ENCODE data around the gene AMFR.
"Not testable (repeated sequence)": the region's sequence is repeated elsewhere in the genome, so short reads cannot be mapped to it uniquely, and the experiment has no call there.

Gene AMFR

DNA sequence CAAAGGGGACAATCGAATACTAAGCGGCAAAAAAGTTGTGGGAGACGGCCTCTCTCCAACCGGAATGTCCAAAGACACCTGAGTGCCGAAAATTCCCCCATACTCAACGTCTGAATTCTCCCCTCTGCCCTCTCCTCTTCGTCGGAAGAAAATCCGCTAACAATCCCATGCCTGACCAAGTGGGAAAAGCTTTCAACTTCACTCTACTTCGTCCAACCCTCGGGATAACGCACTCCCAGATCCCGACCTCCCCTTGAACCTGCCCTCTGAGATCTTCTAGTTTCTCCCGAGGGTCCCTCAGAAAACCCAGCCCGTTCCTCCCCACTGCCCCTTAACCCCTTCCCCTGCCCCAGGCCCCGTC is 961 bp downstream of the AMFR start:
- peak in 5 of 51 donors; percentile 24 to 61 (median 39) for DNase-seq

DNA sequence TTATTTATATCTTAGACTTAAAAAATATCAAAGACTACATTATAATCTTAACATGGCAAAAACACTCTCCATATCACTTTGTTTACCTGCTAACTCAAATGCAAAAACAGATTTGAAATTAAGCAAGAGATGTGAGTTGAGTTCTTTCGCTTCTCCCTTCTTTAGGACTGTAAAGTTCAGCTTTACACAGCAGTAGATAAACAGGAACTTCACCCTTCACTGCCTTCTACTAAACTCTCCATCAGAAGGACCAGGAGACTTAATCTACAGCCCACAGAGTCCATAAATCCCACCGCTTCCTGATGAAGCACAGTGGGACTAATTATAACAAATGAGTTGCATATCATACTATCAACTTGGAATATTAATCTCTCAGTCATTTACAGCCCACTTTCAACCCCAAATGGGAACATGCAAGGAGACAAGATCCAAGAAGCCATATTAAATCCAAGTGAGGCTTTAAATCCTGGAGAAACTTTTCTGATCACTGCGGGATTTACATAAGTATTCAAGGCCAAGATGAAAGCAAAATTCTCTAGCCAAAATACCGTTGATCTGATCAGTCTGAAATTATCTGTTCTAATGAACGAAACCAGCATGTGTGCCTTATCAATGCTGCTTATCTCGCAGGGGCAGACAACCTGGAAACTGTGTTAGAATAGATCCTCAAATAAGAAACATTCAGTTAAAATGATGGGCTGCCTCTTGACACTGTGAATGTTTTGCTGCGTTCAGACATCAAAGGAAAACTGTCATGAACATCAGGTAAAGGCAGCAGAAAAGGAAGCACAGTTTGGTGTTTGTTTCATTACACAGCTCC is 1.6 kb downstream of the AMFR start:
- peak in 1 of 51 donors; percentile 58 for DNase-seq

DNA sequence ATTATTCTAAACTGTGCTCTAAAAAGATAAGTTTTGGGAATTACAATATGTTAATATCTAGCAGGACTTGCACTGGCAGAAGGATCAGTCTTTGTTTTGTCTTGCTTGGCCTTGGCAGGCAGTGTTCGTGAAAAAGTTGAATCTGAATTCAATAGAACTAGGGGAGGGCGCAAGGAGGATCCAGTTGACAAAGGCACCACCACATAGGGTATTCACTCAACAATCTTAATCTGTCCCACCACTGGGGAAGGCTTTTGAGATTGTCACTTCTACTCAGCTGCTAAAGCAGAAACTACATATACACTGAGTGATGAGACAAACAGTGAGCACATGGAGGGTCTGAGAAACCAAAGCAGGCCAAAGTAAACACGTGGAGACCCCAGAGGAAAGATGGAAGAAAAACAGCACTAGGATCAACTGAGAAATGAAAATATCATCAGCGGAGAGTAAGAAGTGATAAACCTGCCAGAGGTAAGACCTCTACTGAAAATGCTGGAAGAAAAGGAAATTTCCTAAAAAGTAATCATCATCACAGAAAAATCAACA is 2.4 kb downstream of the AMFR start:
- no peak for DNase-seq

DNA sequence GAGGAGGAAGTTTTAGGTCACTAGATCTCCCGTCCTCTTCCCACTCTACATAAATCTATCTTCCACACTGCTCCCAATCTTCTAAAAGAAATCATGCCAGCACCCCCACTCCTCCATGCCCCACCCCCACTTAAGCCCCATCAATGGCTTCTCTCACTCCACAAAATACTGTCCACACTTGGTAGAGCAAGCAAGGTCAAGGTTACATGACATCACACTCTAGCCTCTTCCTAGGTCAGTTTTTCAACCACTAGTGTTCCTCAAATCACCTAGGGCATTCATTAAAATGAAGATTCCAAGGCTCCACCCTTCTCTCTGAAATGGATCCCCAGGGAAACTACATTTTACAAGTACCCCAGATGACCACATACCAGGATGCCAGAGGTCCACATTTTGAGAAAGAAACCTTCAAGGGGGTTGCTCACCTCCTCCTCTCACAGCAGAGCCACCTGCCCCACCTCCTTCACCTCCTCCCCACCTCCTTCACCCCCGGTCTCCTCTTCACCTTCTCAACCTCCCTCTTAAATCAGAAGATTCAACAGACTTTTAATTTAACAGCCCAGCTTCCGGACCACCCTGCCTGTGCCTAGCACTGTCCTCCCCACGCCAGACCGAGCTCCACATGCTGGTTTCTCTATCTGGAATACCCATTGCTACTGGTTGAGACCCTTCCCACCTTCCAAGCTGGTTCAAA is 3.2 kb downstream of the AMFR start:
- DNase-seq: no peak

DNA sequence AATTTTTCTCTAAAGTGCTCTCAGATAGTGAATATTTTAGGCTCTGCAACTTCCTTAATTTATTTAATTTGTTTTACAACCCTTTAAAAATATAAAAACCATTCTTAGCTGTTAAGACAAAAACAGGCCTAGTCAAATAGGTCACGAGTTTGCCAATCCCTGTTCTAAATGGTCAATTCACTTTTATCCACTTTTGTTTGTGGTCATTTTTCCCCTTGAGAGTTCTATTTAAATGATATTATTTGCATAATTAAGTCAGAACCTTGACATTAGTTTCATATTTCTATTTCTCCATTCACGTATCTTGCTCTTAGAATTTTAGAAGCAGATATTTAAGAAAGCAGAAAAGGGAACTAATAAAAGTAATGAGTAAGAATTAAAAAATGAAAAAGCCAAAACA is 4.0 kb downstream of the AMFR start:
- DNase-seq: no peak

DNA sequence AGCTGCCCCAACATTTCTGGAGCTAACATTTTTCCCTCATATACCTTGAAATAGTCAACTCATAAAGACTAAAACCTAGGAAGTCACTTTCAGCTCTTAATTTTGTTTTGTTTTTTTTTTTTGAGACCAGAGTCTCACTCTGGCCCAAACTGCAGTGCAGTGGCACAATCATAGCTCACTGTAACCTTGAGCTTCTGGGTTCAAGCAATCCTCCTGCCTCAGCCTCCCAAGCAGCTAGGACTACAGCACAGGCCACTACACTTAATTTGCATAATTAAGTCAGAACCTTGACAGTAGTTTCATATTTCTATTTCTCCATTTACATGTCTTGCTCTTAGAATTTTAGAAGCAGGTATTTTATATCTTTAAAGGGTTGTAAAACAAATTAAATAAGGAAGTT is 4.7 kb downstream of the AMFR start:
- DNase-seq: no peak

DNA sequence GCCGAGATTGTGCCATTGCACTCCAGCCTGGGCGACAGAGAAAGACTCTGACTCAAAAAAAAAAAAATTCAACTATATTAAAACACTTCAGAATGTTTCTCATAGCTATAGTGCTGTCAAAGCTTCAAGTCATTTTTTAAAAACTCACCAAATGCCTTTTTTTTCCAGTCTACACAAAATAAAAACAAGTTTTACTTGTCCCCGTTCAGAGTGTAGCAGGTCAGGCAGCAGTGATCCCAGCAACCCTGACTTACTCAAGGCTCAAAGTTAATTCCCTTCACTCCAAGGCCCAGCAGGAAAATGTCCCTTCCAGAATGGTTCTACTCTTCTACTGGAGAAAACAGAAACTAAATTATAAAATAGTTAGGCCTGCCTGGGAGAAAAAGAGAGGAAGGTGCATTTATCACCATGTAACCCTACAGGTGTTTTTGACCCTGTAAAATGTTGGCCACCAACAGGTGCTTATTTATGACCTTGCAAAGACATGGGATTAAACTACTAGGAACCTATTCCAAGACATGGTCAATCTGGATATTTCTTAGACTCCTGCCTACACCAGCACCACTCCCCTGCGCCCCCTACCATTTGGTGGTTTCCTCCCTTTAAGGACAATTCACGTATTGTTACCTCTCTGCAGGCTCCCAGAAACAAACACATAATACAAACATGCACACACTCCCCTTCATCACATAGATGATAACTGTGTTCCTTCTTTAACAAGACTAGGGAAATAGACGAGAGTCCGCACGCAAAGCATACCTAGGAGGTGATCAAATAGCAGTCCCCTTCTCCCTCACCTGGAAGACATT is 5.4 kb downstream of the AMFR start:
- DNase-seq: no peak

DNA sequence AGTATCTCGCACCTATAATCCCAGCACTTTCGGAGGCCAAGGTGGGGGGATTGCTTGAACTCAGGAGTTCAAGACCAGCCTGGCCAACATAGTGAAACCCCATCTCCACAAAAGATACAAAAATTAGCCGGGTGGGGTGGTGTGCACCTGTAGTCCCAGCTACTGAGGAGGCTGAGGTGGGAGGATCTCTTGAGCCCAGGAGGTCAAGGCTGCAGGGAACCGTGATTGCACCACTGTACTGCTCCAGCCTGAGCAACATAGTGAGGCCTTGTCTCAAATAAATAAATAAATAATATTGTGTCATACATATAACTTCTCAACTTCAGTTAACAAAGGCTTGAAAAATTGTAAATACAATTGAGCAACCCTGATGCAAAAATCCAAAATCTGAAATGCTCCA is 8.2 kb downstream of the AMFR start:
- DNase-seq: no peak

DNA sequence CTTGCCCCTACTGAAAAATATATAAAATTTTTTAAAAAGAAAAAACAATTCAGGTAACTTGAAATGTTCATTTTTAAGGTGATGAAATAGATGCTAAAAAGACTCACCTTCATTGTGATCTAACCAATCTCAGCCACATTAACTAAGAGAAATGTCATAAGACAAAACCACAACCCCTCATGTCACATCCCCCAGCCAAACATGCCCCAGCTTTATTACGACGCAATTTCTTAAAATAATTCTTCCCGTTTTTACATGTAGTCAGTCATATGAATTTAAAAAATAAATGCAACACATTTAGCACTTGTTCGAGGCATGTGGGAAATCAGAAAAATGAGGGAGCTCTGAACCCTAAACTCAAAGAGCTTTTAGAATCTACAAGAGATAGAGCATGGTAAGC is 9.5 kb downstream of the AMFR start:
- no peak for DNase-seq

DNA sequence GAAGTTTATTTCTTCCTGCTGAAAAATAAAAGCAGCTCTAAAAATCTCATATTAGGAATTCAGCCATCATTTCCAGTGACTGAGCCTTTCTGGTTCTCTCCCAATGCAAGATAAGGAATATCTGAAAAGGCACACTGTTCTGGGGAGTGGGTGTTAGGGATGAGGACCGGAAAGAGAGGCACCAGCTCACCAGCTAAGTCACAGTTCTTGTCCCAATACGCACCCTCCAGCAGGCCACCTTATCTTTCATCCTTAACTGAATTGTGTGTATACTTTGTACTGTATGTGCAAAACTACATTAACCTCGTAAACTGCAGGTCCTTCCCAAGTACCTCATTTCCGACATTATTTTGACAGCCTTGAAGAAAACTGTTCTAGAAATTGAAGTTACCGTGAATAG is 11.0 kb downstream of the AMFR start:
- DNase-seq: no peak

DNA sequence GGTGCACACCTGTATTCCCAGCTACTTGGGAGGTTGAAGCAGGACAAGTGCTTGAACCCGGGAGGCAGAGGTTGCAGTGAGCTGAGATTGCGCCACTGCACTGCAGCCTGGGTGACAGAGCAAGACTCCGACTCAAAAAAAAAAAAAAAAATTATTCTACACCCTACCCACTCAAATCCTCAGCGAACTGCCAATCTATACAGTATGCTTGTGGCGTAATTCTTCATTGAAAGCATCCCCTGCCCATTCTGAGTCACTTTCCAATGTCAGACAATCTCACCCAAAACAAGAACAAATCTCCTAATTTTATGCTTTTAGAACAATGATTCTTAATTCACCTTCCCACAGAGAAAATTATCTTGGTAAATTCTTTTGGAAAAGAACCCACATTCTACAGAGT is 12.0 kb downstream of the AMFR start:
- DNase-seq: no peak

DNA sequence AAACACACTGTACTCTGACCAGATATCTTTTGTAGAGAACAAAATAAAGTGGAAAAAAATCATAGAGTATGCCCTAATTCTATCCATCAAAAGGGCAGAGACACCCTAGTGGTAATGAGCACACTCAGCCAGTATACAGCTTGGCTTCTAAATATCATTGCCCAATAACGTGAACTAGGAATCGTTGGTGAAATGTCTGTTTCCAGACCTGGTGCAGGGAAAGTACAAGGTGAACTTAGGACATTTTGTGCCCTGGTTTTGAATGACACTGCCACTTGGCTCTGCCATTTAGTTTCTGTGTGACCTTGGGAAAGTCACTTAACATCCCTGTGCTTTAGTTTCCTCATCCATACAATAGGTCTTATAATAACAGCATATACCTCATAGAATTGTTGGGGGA is 13.7 kb downstream of the AMFR start:
- no peak for DNase-seq

DNA sequence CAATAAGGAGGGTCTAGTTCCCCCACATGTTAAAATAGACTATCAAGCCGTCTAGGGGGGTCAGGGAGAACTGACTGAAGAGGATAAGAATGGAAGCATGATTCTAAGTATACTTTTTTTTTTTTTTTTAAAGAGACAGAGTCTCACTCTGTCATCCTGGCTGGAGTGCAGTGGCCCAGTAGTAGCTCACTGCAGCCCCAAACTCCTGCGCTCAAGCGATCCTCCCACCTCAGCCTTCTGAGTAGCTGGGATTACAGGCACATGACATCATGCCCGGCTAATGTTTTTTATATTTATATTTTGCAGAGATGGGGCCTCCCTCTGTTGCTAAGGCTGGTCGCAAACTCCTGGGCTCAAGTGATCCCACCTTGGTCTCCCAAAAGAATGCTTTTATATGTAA is 14.2 kb downstream of the AMFR start:
- DNase-seq: no peak

DNA sequence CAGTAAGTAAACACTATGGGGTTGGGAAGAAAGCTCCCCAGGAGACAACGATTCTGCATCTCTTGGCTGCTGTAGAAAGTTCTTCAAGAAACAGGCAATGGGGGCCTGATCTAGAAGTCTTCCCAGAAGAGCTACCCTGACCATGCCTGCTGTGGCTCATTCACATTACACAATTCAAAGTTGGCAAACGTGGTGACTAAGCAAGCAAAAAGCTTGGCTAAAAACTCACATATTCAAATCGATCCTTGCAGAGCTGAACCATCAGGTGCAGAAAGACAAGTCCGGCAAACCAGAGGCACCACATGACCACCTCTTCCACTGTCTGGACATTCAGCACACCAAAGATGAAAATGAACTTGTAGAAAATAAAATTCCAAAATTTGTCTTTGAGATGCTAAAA is 16.1 kb downstream of the AMFR start:
- no peak for DNase-seq

DNA sequence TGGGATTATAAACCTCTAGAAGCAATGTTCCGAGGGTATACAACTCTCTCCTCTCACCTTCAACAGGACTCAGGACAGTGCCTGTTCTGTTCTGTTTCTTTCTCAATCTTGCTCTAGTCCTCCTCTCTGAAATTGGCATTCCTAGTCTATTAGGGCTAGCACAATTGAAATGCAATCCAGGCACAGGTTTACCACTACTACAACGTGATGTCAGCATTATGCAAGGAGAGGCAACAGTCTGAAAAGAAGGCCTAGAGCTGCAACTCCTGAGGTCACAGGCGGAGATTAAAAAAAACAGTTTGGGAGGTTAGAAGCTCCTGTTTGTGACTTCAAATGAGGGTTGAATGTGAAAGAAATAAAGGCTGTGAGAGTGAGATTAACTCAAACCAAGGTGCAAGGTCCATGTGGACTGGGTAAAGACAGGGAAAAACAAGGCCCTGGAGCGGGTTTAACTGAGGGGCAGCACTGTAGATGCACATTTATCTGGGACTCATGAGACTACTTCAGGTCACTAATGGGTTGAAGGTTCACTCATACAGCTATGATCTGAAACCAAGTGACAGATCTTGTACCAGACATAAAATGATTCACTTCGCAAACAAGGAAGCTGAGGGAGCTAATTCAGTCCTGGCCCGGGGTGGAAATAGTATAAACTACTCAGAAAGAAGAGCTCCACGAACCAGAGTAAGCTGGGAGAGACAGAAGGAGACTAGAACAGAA is 16.8 kb downstream of the AMFR start:
- no peak for DNase-seq

DNA sequence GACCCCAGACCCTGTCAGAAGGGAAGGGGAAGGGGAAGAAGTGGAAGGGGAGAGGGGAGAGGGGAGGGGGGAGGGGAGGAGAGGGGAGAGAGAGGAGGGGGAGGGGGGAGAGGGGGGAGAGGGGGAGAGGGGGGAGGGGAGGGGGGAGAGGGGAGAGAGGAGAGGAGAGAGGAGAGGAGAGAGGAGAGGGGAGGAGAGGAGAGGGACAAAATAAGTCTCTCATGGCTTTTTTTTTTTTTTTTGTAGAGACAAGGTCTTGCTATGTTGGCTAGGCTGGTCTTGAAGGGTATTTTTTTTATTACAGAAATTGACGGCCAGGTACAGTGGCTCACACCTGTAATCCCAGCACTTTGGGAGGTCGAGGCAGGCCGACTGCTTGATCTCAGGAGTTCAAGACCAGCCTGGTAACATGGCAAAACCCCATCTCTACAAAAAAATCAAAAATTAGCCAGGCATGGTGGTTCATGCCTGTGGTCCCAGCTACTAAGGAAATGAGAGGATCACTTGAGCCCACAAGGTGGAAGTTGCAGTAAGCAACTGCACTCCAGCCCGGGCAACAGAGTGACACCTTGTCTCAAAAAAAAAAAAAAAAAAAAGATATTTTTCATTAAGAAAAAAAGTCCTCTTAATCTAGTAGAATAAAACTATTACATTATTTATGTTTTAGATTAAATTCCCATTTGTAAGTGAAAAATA is 19.2 kb downstream of the AMFR start:
- no peak for DNase-seq

DNA sequence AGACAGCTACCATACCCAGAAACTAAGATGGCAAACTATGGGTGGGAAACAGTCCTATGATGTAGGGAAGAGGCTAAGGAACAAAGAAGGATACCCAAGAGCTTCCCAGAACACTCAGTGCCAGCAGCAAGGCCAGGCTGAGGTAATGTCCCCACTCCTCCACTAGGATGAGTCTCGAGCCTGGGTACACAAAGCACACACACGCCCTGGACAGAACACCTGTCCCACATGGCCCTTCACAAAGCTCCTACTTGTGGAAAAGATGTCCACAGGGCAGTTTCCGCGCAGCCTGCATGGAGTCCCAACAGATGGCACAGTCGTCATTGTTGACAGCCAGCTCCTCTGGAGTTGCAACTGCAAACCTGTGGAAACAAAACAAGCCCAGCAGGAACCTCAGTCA is 23.9 kb downstream of the AMFR start:
- DNase-seq: no peak

DNA sequence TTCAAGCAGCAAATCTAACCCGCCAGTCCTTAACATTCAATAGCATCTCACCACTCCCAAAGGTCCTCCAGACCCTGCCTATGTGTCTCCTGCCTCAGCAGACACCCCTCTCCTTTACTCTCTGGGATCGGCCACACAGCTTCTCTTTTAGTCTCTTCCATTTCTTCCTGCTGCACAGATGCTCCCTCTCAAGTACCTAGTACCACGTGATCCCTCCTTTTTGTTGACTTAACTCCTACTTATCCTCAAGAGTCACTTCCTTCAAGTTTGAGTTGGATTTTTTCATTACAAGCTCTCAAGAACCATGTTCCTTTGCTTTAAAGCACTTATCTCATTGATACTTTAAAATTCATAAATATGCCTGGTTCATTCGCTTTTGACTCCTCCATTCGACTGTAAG is 24.9 kb downstream of the AMFR start:
- DNase-seq: no peak

DNA sequence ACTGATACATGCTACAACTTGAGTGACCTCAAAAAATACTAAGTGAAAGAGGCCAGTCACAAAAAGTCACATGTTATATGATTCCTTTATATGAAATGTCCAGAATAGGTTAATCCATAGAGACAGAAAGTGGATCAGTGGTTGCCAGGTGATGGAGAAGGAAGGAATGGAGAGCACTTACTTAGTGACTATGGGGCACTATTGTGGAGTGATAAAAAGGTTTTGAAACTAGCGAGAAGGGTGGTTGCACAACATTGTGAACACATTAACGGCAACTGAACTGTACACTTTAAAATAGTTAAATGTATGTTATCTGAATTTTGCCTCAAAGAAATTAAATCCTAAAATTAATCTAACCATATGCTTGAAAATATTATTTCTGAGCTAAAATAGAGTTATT is 25.9 kb downstream of the AMFR start:
- no peak for DNase-seq

DNA sequence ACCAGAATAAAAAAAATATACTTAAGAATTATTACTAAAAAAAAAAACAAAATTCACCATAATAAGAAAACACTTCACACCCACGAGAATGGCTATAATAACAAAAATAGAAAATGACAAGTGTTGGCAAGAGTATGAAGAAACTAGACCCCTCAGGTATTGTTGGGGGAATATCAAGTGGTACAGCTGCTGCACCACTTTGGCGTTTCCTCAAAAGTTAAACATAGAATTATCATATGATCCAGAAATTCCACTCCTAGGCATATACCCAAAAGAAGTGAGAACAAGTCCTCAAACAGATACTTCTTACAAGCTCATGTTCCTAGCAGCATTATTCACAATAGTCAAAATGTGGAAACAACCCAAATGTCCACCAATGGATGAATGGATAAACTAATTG is 26.3 kb downstream of the AMFR start:
- no peak for DNase-seq

DNA sequence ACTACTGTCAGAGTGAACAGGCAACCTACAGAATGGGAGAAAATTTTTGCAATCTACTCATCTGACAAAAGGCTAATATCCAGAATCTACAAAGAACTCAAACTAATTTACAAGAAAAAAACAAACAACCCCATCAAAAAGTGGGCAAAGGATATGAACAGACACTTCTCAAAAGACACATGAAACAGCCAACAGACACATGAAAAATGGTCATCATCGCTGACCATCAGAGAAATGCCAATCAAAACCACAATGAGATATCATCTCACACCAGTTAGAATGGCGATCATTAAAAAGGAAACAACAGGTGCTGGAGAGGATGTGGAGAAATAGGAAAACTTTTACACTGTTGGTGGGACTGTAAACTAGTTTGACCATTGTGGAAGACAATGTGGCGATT is 28.6 kb downstream of the AMFR start:
- not testable (repeated sequence) for DNase-seq
